Loucy (cell line): Measurements from ENCODE around the gene DACH1.

ENCODE experiments used
- H2AFZ ChIP-seq: fragments of 200-600 bp; sonication (generic); 2 replicates; pipeline ENCODE4 v1.6.0; 2016; ENCODE audit warnings: antibody characterized with exemption, mild to moderate bottlenecking, low read length, moderate library complexity
- H3F3A ChIP-seq: fragments of 200-600 bp; 2 replicates; pipeline ENCODE4 v1.6.0; 2016; ENCODE audit warnings: antibody characterized with exemption, low read depth, mild to moderate bottlenecking
- H3K27me3 ChIP-seq: fragments of 200-600 bp; sonication (generic); 2 replicates; pipeline ENCODE4 v1.6.1; 2014; ENCODE audit warnings: low read length, mild to moderate bottlenecking; ENCODE audit not compliant: insufficient read depth, poor library complexity, severe bottlenecking
- H3K36me3 ChIP-seq: fragments of 200-600 bp; sonication (generic); 2 replicates; pipeline ENCODE4 v1.6.1; 2016; ENCODE audit warnings: low read length; ENCODE audit not compliant: insufficient read depth
- H3K4me1 ChIP-seq: fragments of 200-600 bp; sonication (generic); 2 replicates; pipeline ENCODE4 v1.5.1; 2014; ENCODE audit warnings: low read length, mild to moderate bottlenecking; ENCODE audit not compliant: insufficient read depth, poor library complexity, severe bottlenecking
- H3K4me2 ChIP-seq: fragments of 200-600 bp; sonication (generic); 2 replicates; pipeline ENCODE4 v1.6.0; 2014; ENCODE audit warnings: antibody characterized with exemption, low read length, low read depth, mild to moderate bottlenecking; ENCODE audit not compliant: poor library complexity, severe bottlenecking
- H3K4me3 ChIP-seq: fragments of 200-600 bp; sonication (generic); 2 replicates; pipeline ENCODE4 v1.5.1; 2014; ENCODE audit warnings: low read length, mild to moderate bottlenecking, mixed read lengths; ENCODE audit not compliant: poor library complexity, severe bottlenecking
- H3K79me2 ChIP-seq: fragments of 200-600 bp; sonication (generic); 2 replicates; pipeline ENCODE4 v1.6.1; 2014; ENCODE audit warnings: low read length; ENCODE audit not compliant: insufficient read depth
- H3K9ac ChIP-seq: fragments of 200-600 bp; sonication (generic); 2 replicates; pipeline ENCODE4 v1.6.0; 2014; ENCODE audit warnings: mild to moderate bottlenecking, low read depth, low read length, moderate library complexity; ENCODE audit not compliant: poor library complexity, severe bottlenecking
- H3K9me2 ChIP-seq: fragments of 200-600 bp; sonication (generic); replicated peaks from 2 replicates; pipeline ENCODE4 v1.6.1; 2016; ENCODE audit warnings: low read depth, low read length, mixed read lengths
- H3K9me3 ChIP-seq: fragments of 200-600 bp; sonication (generic); 2 replicates; pipeline ENCODE4 v1.6.1; 2014; ENCODE audit warnings: mild to moderate bottlenecking, antibody characterized with exemption, low read length, low read depth; ENCODE audit not compliant: insufficient read depth
- H4K20me1 ChIP-seq: fragments of 200-600 bp; sonication (generic); 2 replicates; pipeline ENCODE4 v1.6.0; 2014; ENCODE audit warnings: antibody characterized with exemption, low read length, mild to moderate bottlenecking; ENCODE audit not compliant: insufficient read depth, poor library complexity, severe bottlenecking
- EZH2phosphoT487 ChIP-seq: fragments of 200-600 bp; IDR thresholded peaks from 2 replicates; pipeline ENCODE4 v1.6.1; 2018; ENCODE audit warnings: antibody characterized with exemption, mild to moderate bottlenecking, moderate library complexity, borderline replicate concordance
- TF ChIP-seq, protein P1 (sequence below): fragments of 200-600 bp; sonication (generic); conservative IDR thresholded peaks from 2 replicates; pipeline ENCODE4 v1.5.1; 2014; ENCODE audit warnings: mild to moderate bottlenecking, antibody characterized with exemption, low read length

The DACH1 gene

GRCh38 chr13:71632206-71632605, 234.8 kb downstream of the DACH1 start:
- Histone ChIP-seq H2AFZ (no peak overlapping the region), H3K9me2 (no peaks in the 10 kb centered on the region), H3K4me2 (no peak overlapping the region), H4K20me1 (no peaks in the 10 kb centered on the region), H3F3A (no peaks in the 10 kb centered on the region), H3K79me2 (no peaks in the 10 kb centered on the region), H3K9ac (no peak overlapping the region), H3K4me1 (no peaks in the 10 kb centered on the region), H3K4me3 (no peak overlapping the region), H3K36me3 (no peaks in the 10 kb centered on the region), H3K27me3 (no peaks in the 10 kb centered on the region), H3K9me3 (no peaks in the 10 kb centered on the region)
- no peak for TF ChIP-seq EZH2phosphoT487
- TF ChIP-seq, protein P1, sequence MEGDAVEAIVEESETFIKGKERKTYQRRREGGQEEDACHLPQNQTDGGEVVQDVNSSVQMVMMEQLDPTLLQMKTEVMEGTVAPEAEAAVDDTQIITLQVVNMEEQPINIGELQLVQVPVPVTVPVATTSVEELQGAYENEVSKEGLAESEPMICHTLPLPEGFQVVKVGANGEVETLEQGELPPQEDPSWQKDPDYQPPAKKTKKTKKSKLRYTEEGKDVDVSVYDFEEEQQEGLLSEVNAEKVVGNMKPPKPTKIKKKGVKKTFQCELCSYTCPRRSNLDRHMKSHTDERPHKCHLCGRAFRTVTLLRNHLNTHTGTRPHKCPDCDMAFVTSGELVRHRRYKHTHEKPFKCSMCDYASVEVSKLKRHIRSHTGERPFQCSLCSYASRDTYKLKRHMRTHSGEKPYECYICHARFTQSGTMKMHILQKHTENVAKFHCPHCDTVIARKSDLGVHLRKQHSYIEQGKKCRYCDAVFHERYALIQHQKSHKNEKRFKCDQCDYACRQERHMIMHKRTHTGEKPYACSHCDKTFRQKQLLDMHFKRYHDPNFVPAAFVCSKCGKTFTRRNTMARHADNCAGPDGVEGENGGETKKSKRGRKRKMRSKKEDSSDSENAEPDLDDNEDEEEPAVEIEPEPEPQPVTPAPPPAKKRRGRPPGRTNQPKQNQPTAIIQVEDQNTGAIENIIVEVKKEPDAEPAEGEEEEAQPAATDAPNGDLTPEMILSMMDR, result no peak

GRCh38 chr13:71629167-71629566, 237.8 kb downstream of the DACH1 start:
- Histone ChIP-seq H3K27me3 (no peaks in the 10 kb centered on the region), H3K4me3 (no peak overlapping the region), H3K36me3 (no peaks in the 10 kb centered on the region), H3F3A (no peaks in the 10 kb centered on the region), H3K9me3 (no peaks in the 10 kb centered on the region), H3K9ac (no peak overlapping the region), H3K79me2 (no peaks in the 10 kb centered on the region), H3K4me2 (no peak overlapping the region), H3K9me2 (no peaks in the 10 kb centered on the region), H3K4me1 (no peaks in the 10 kb centered on the region), H2AFZ (no peak overlapping the region), H4K20me1 (no peaks in the 10 kb centered on the region)
- no peak for TF ChIP-seq EZH2phosphoT487
- TF ChIP-seq, protein P1, result no peak

GRCh38 chr13:71626421-71627117, 240.4 kb downstream of the DACH1 start:
- H4K20me1 ChIP-seq, result no peaks in the 10 kb centered on the region
- H3K4me2 ChIP-seq, result no peak overlapping the region
- H3K4me3 ChIP-seq, result no peak overlapping the region
- no peaks in the 10 kb centered on the region for H3K9me2 ChIP-seq
- no peak overlapping the region for H3K9ac ChIP-seq
- no peaks in the 10 kb centered on the region for H3F3A ChIP-seq
- TF ChIP-seq, protein P1, result no peak
- no peaks in the 10 kb centered on the region for H3K27me3 ChIP-seq
- H3K9me3 ChIP-seq, result no peaks in the 10 kb centered on the region
- H2AFZ ChIP-seq, result no peak overlapping the region
- no peaks in the 10 kb centered on the region for H3K36me3 ChIP-seq
- H3K79me2 ChIP-seq, result no peaks in the 10 kb centered on the region
- no peaks in the 10 kb centered on the region for H3K4me1 ChIP-seq
